Activated CD8-positive, alpha-beta memory T cell treated with anti-CD3 and anti-CD28 coated beads, Interleukin-2, amount 50 U/mL, for 1 hour (primary cell): ENCODE data around the gene KIFC3.
A peak's percentile ranks its signal among the peaks of the same experiment; 100 is the strongest.
"Not testable (repeated sequence)": the region's sequence is repeated elsewhere in the genome, so short reads cannot be mapped to it uniquely, and the experiment has no call there.

ENCODE experiments used
- DNase-seq: peaks from one replicate; pipeline ENCODE4 v3.0.0-alpha.2; 2020; ENCODE audit errors: extremely low read depth

The KIFC3 gene, protein sequence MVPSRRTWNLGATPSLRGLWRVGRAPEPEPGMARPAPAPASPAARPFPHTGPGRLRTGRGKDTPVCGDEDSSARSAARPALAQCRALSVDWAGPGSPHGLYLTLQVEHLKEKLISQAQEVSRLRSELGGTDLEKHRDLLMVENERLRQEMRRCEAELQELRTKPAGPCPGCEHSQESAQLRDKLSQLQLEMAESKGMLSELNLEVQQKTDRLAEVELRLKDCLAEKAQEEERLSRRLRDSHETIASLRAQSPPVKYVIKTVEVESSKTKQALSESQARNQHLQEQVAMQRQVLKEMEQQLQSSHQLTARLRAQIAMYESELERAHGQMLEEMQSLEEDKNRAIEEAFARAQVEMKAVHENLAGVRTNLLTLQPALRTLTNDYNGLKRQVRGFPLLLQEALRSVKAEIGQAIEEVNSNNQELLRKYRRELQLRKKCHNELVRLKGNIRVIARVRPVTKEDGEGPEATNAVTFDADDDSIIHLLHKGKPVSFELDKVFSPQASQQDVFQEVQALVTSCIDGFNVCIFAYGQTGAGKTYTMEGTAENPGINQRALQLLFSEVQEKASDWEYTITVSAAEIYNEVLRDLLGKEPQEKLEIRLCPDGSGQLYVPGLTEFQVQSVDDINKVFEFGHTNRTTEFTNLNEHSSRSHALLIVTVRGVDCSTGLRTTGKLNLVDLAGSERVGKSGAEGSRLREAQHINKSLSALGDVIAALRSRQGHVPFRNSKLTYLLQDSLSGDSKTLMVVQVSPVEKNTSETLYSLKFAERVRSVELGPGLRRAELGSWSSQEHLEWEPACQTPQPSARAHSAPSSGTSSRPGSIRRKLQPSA

DNA sequence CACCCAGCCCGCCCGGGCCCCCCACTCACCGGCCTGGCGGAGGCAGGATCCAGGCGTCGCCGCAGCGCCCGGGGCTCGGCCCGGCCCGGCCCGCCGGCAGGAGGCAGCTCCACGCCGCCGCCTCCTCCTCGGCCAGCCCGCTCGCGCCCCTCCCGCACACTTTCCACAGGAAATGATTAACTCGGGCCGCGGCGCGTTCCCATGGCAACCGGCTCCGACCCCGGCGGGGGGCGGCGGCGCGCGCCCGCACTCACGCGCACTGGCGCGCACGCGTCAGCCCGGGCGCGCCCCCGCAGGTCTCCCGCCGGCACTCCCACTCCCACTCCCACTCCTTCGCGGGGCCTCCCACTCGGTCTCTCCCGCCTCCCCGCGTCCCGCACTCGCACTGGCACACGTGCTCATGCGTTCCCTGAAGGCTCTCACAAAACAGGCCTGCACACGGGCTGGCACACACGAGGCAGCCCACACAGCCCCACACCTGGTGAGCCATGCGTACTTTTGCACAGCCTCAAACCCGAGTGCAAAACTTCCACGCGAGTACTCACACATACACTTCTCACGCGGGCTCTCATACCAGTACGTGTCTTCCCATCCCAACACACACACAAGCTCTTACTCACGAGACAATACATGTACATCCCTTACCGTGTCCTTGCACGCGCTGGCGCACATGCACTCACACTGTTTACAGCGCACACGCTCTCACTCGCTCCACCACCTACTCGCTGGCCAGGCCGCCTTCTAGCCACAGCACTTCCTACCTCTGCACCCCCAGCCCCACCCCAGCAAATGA, at the start of gene KIFC3:
TSS of gene KIFC3 (minus strand) at position 151 of the 793 bp plus-strand sequence. CDS start 4,248 bp downstream, outside the sequence.
- DNase-seq, result peak; percentile 47

DNA sequence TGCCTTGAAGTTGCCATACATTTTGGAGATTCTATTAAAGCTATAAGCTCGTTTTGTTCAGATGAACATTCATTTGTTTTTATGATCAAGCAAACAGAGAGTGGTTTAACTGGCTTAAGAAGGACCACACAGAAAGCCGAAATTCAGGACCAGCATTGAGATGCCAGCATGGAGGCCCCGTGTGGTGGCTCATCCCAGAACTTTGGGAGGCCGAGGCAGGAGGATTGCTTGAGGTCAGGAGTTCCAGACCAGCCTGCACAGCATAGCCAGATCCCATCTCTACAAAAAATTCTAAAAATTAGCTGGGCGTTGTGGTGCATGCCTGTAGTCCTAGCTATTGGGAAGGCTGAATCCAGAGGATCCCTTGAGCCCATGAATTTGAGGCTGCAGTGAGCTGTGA, 45.9 kb upstream of the KIFC3 start:
- DNase-seq, result no peak

DNA sequence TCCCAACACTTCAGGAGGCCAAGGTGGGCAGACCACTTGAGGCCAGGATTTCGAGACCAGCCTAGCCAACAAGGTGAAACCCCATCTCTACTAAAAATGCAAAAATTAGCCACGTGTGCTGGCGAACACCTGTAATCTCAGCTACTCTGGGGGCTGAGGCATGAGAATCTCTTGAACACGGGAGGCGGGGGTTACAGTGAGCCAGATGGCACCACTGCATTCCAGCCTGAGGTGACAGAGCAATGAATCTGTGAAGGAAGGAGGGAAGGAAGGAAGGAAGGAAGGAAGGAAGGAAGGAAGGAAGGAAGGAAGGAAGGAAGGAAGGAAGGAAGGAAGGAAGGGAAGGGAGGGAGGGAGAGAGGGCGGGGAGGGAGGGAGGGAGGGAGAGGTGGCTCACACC, 44.6 kb upstream of the KIFC3 start:
- DNase-seq, result not testable (repeated sequence)

DNA sequence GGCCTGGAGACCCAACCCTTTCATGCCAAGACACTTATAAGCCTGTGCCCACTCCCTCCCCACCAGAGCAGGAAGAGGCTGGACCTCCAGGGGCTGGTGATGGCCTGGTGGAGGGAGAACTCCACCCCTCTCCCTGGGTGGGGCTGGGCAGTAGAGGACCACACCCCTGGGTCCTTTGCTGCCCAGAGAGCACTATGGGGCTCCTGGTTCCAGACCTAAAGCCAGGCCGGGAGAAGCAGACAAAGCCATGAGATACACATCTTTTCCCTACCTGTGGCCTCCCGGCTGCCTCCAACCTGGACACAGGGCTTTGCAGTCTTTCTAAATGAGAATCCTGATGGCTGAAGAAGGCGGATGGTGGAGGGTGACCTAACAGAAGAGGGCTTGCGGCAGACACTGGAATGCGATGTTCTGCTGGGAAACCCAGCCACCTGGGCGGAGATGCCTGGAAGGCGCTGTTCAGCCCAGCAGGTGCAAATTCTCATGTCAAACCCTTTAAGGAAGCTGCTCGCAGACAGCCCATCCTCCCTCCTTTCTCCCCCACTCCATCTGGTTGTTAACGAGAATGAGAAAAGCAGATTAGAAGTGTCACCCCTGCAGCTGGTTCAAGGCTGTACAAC, 43.9 kb upstream of the KIFC3 start:
- DNase-seq, result no peak

DNA sequence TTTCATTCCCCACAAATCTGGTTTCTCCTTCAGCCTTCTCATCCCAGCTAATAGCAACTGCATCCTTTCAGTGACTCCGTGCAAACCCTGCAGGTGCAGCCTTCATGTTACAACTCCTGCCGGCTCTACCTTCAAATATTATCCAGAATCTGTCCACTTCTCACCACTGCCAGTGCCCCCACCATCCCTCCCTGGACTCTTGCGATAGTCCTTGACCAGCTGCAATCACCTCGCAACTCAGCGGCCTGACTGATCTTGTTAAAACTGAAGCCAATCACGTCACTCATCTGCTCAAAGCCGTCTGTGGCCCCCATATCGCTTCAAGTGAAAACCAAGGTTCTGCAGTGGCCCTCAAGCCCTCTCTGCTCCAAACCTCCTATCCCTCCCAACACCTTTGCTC, 42.8 kb upstream of the KIFC3 start:
- no peak for DNase-seq

DNA sequence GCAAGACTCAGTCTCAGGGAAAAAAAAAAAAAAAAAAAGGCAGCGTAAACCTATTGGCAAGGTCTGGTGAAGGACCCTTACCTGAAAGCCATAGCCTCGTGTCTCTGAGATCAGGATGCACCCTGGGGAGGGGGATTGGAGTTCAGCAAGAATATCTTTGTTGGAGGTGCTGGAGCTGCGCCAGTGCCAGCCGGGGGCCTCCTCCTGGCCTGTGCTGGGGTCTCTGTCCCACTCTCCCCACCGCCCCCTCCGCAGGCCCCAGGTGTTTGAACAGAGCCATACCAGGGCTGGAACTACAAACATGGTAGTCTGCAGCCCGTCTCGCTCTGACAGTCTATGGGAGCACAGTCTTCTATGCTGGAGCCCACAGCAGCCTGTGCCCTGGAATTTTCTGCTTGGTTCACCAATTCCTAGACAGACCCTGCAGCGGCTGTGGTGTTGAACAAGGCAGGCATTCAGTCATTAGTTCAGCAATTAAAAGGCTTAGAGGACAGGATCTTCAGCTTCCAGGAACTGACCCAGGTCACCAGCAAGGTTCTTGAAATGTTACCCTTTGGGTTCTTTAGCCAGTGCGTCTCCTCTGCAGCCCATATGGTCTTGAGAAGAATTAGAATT, 42.2 kb upstream of the KIFC3 start:
- no peak for DNase-seq

DNA sequence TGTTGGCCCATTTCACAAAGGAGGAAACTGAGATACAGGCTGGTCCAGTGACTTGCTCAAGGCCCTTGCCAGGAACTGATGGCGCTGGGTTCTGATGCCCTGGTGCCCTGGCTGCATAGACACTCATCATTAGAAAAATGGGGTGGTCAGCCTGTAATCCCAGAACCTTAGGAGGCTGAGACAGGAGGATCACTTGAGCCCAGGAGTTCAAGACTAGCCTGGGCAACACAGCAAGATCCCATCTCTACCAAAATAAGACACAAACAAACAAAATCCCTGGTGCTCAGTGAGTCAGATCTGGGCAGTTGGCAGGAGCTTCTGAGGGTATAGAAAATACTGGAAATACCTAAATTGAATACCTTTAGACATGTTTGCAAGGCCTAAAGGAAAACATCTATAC, 41.1 kb upstream of the KIFC3 start:
- DNase-seq, result no peak

DNA sequence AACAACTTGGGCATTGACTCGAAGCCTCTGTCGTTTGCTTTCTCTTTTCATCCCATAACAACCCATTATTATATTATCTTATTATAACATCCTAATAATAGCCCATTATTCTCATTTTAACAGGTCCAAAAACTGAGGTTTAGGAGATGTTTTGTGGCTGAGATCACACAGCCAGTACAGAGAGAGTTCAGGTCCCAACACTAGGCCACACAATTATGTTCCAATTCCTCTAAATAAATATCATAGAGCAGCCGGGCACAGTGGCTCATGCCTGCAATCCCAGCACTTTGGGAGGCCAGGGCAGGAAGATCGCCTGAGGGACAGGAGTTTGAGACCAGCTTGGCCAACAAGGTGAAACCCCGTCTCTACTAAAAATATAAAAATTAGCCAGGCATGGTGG, 40.3 kb upstream of the KIFC3 start:
- no peak for DNase-seq

DNA sequence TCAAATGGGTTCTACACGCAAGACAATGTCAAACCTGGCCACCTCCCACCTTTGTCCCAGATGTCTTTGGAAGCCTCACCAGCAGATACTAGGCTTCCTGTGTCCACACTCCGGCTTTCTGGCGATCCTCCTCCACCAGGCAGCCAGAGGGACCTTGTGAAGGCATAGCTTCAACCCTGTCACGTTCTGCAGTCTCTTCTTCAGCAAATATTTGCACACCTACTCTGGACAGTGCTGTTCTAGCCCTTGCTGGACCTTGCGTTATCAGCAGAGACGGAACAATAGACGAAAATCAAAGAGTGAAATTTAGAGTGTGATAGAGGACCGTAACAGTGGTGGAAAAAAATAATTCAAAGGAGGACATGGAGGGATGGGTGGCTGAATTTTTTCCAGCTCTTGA, 38.5 kb upstream of the KIFC3 start:
- DNase-seq, result no peak

DNA sequence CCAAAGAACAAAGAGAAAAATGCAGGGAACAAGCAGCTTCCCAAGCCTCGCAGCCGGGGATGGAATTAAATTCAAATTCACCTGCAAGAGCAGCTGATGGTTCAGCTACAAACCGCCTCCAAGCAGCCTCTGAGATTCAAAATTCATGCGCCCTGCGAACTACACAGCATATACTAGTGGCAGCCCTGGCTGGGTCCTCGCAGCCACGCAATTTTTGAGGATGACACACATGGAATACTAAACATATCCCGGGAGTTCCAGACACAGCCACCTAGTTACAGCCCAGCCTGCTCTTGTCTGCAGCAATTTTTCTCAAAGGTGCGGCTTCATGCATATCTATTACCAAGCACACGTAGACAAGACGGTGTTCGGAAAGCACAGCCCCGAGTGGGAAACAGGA, 35.9 kb upstream of the KIFC3 start:
- DNase-seq, result no peak

DNA sequence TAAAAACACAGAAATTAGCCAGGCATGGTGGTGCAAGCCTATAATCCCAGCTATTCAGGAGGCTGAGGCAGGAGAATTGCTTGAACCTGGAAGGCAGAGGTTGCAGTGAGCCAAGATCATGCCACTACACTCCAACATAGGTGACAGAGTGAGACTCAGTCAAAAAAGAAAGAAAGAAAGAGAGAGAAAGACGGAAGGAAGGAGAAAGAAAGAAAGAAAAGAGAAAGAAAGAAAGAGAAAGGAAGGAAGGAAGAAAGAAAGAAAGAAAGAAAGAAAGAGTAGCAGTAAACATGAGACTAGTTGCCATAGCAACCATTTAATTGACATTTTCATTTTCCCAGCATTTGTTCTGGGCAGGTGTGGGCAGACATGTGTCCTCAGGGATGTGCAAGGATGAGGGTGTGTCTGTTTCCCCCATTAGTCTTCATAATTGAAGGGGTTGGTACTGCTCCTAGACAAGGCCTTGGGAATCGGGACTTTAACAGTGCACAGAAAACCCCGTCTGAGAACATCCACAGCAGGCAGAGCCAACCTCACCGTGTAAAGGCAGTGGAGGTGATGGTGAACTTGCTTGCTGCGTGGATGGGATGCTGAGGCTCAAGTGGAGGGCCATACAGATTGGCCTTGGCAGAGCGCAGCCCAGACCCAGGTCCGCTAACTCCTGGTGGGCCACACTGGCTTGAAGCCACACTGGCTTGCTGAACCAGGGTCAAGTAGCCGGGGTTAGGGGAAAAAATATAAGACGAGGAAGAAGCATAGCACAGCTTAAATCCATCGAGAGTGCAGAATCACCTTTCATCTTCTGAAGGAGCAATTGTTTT, 35.2 kb upstream of the KIFC3 start:
- DNase-seq, result no peak

DNA sequence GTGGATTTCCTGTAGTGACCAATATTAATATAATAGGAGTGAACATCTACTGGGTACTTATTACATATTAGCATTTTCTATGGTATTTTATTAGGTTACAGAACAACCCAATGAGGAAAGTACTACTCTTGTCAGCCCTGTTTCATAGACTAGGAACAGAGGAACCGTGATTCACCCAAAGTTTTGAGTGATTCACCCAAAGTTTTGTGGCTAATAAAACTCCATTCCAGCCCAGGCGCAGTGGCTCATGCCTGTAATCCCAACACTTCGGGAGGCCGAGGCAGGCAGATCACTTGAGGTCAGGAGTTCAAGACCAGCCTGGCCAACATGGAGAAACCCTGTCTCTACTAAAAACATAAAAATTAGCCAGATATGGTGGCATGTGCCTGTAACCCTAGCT, 33.1 kb upstream of the KIFC3 start:
- not testable (repeated sequence) for DNase-seq

DNA sequence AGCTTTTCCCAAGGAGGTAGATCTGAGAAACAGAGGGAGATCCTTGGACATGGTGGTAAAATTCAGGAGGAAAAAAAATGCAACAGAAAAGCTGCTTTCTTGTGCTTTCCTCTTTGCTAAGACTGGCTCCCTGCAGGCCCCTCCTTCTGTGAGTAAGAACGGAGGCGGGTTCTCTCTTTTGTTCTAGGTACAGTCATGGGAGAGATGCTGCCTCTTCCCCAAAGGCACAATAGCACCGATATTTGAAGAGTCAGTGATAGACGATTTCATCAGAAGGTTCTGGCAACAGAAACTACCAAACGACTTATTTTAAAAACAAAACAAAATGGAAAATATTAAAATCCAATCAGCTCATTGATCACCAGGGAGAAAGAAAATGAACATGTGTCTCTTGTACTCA, 32.6 kb upstream of the KIFC3 start:
- DNase-seq, result no peak

DNA sequence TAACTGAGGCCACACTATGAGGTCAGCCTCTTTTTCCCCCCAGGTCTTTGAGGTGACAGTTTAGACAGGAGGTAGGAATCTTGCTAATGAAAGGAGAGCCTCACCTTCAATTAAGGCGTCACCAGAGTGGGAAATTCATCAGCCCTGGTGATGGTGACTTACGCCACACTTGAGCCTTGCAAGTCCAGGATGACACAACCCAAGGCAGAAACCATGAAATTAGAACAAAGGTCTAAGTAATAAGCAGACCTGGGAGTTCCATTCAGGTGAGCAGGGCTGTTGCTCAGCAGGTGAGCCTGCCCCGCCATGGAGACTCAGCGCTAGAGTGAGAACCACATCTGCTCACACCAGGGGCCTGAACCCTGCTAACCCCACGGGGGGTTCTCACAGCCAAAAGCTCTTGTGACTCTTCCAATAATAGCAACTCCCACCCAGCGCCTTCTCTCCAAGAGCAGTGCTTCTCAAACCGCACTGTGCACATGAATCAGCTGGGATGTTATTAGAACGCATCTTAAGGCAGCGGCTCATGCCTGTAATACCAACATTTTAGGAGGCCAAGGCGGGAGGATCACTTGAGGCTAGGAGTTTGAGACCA, 28.7 kb upstream of the KIFC3 start:
- DNase-seq, result no peak

DNA sequence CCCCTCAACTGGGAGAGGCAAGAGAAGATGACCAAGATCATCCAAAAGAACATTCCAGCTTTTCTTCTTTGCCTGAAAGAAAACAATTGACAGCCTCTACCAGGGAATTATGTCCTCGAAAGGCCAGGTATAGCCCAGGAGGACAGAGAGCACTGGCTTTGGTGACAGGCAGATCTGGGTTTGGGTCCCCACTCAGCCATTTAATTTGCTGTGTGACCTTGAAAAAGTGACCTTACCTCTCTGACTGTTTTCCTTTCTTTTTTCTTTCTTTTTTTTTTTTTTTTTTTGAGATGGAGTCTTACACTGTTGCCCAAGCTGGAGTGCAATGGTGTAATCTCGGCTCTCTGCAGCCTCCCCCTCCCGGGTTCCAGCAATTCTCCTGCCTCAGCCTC, 27.7 kb upstream of the KIFC3 start:
- no peak for DNase-seq

DNA sequence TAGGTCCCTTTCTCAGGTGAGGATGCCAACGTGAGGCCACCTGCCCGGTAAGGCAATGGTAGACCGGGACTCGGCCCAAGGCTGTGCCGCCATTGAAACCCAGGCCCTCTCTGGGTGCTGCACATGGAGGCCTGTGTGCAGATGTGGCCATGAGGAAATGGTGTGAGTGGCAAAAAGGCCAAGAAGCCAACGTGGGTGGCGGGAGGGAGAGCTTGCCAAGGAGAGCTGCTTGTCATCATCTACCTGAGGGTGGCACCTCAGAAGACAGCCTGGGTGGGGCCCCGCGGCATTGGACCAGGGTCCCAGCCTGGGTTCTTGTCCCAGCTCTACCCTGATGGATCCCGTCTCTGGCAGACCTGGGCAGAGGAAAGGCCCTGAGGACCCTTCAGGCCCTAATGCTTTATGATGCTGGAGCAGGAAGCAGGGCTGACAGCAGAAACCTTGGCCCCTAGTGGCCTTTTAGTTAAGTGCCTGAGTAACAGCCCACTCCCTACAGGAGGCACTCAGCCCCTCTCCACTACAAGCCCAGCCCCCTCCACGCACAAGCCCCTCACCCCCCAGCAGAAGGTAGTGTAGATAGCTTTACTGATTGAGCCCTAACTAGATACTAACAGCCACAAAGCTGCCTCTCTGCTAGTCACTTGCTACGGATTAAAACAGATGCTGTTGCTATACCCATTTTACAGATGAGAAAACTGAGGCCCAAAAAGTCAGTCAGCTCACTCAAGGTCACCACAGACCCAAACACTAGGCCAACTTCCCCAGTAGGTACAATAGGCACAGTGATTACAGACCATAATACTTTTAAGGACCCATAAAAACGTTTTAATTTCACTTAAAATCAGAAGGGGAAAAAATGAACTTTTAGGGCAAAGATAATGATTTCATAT, 26.2 kb upstream of the KIFC3 start:
- DNase-seq, result no peak

DNA sequence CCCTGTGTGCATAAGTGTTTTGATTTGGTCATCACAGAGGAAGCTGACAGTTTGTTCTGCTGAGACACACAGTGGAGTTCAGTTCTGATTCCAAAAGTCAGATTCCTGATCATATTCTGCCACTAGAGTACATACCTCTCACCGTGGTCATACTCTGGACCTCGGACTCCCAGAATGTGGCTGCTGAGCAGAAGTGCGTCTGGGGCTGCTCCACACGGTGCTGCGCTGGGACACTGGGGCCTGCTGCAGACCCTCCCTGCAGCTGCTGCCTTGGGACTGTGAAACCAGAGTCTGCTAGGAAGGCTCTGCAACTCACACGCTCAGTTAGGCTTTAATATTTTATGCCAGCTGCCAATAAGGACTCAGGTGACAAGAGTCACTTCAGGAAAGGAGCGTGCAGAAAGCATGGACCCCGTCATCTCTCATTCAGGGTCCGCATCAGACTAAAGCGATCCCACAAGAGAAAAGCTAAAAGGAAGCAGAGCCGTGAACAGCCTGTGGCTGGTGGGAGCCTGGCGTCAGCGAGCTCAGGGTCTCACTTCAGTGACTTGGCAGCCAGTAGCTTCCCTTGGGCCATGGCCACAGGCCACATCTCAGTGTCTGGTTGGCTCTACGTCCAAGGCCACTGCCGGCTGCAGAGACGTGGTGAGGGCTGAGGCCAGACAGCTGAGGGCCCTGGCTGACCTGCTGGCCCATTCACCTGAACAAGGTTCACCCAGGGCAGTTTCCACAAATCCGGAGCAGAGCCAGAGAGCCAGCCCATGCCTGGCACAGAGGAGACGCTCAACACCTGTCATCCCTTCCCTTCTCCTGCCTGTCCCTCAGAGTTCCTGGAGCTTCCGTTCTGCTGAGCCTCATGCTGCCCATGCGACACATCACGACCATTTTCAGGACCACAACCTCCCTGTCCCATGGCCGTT, 24.7 kb upstream of the KIFC3 start:
- DNase-seq, result no peak

DNA sequence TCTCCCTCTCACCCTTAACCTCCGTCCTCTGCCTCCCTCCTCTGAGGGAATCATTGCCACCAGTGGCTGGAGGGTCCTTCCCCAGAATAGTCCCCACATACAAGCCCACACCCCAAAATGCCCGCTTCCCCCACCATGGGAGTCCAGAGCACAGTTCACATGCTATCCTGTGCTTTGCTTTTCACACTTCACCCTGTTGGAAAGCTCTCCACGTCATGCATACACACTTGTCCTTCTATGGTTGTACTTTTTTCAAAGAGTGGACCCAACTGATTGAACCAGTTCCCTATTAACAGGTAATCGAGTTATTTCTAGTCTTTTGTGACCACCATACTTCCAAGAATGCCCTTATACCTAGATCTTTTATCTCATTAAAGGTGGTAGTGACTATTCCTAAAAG, 23.8 kb upstream of the KIFC3 start:
- no peak for DNase-seq
